Heart left ventricle (tissue), 13 donors: Measurements from ENCODE around the gene TMEM121B.

Experiments used
- CTCF ChIP-seq, 12 donors: fragments of 200-600 bp; sonication (generic) in 4 of 12; IDR thresholded peaks; one replicate each; pipeline versions ENCODE4 v1.5.0 to v1.8.0; 2018 to 2022; ENCODE audit warnings: antibody characterized with exemption in 12 of 12, mild to moderate bottlenecking in 5 of 12
- POLR2A ChIP-seq, 2 donors: fragments of 450-650 bp; IDR thresholded peaks; one replicate each; pipeline ENCODE4 v1.6.1; 2017; ENCODE audit warnings: antibody characterized with exemption in 2 of 2, mild to moderate bottlenecking in 2 of 2, moderate library complexity in 2 of 2
- donor health status: ischemic (EF 13 %, LVEDD 7.1; RV severe dilation, severe dysfunction).
- donor health status: DM: no; HTN: yes; CAD: no.
- donor health status: DM: no; HTN: no; CAD: no.
- donor health status: ischemic (EF 25% LVEDD 6.9; RV normal size, moderate dysfunction).
- donor health status: ischemic (EF 25% LVEDD 5.7; RV mildly dilated, moderate dysfunction).
- donor health status: ischemic (EF 35%, LVEDD 5.7; RV mildly dilated, moderate dysfunction).
- donor health status: nonischemic (EF 11% LVEDD 7.7; RV severe dilation, severe dysfunction).
- donor health status: DM: yes; HTN: yes; CAD: no.
- donor health status: PGD.
- donor health status: ischemic (EF 29% LVEDD 5.4; RV normal size, mild dysfunction).
- donor health status: nonischemic (EF 23%, LVEDD 6.1; RV moderate dilation, normal function).

DNA sequence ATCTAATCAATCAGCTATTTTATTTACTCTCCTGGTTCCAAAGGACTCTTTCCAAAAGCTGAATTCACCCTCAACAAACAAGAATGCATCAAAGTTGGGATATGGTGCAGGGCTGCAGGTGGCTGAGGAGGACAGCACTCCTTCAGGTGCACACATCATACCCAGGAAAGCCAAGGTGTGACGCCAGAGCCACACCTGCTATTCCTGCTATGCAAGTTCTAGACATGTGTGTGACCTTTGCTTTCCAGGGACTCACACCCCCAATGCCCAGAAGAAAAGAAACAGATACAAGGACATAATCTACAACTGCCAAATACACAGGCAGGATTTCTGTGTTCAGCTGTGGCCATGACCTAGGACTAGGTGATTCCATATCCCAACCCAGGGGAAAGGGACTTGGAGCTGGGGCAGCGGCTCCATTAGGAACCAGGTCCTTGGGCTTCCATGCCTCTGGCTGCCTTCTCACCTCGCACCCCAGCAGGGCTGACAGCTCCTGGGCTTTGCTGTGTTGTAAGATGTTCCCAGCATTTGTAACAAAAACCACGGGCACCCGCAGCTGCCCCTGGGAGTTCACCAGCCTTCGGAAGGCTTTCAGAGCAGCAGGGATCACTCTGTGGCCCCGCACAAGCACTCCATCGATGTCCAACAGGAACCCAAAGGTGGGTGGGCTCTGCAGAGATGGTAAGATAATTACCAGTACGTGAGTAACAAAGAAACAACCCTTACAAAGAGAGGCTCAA lies 28.1 kb upstream of the TMEM121B start:
- TF ChIP-seq CTCF (IDR thresholded peaks at IDR 0.05), result no peak
- no peak for TF ChIP-seq POLR2A (IDR thresholded peaks at IDR 0.05)
